Measurements from ENCODE around the gene MAN2A2.
"Not testable (repeated sequence)": the region's sequence is repeated elsewhere in the genome, so short reads cannot be mapped to it uniquely, and the experiment has no call there.

The MAN2A2 gene

GRCh38 chr15:90871716-90872485, 31.2 kb upstream of the MAN2A2 start:
- DNase-seq: no peak

- no peak for DNase-seq
Measured at GRCh38 chr15:90872486-90873184, 30.5 kb upstream of the MAN2A2 start.

- DNase-seq: no peak
Measured at GRCh38 chr15:90873488-90873997, 29.6 kb upstream of the MAN2A2 start.

GRCh38 chr15:90873998-90874605, 29.0 kb upstream of the MAN2A2 start:
- no peak for DNase-seq

- DNase-seq: not testable (repeated sequence)
Measured at GRCh38 chr15:90874986-90875385, 28.1 kb upstream of the MAN2A2 start.

GRCh38 chr15:90875549-90875981, 27.5 kb upstream of the MAN2A2 start:
- DNase-seq: no peak

- no peak for DNase-seq
Measured at GRCh38 chr15:90876046-90876445, 27.1 kb upstream of the MAN2A2 start.

GRCh38 chr15:90876512-90877170, 26.5 kb upstream of the MAN2A2 start:
- DNase-seq: no peak

GRCh38 chr15:90877315-90877714, 25.8 kb upstream of the MAN2A2 start:
- no peak for DNase-seq

GRCh38 chr15:90877996-90878395, 25.1 kb upstream of the MAN2A2 start:
- no peak for DNase-seq

GRCh38 chr15:90878660-90879059, 24.4 kb upstream of the MAN2A2 start:
- no peak for DNase-seq

- DNase-seq: no peak
Measured at GRCh38 chr15:90879730-90880366, 23.3 kb upstream of the MAN2A2 start.

GRCh38 chr15:90880381-90881145, 22.5 kb upstream of the MAN2A2 start:
- DNase-seq: no peak

- no peak for DNase-seq
Measured at GRCh38 chr15:90881181-90881977, 21.7 kb upstream of the MAN2A2 start.

GRCh38 chr15:90881978-90882721, 21.0 kb upstream of the MAN2A2 start:
- no peak for DNase-seq

GRCh38 chr15:90882781-90883525, 20.1 kb upstream of the MAN2A2 start:
- DNase-seq: no peak

GRCh38 chr15:90883526-90883975, 19.6 kb upstream of the MAN2A2 start:
- DNase-seq: no peak

- DNase-seq: no peak
Measured at GRCh38 chr15:90883976-90884718, 19.0 kb upstream of the MAN2A2 start, which contains the start of gene FES. FES (plus strand) TSS chr15:90884504; CDS start chr15:90885046, 542 bp downstream.
